ENCODE results near the gene CXCL10.

The CXCL10 gene

DNA sequence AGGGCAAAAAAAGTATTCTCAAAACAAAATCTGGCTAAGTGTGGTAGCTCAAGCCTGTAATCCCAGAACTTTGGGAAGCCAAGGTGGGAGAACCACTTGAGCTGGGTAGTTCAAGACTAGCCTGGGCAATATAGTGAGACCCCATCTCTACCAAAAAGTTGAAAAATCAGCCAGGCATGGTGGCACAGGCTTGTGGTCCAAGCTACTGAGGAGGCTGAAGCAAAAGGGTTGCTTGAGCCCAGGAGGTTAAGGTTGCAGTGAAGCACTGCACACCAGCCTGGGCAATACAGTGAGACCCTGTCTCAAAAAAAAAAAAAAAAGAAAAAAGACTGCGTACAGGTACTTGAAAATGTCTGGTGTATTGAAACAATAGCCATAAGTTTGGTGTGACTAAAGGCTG lies 30.8 kb downstream of the CXCL10 start:
- no peak for DNase-seq (ENCODE audit: low spot score)

DNA sequence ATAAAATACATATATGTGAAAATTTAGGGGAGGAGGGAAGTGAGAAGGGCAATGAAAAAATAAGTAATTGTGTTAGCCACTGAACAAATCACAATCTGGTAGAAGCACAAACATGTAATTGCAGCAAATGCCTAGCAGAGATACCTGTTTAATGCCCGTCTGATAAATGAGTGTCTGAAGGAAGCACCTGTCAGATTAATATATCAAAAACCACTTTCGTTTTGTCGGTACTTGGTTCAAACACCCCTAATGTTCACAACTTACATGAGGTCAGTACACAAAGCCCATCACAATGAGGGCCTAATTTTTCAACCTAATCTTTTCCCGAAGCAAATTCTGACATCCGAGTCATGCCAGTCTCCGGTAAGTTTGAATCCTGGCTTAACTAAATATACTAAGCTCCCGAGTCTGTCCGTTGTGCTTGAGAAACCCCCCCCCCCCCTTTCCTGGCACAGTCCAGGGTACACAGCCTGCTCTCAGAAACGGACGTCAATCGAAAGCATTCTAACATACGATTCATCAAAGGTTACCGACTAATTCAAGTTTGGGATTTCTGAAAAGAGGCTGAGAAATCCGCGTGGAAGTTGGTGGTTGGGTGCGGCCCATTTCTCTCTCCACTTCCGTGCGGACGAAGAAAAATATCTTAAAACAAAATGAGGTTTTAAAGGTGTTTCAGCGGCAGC lies 33.3 kb downstream of the CXCL10 start:
- DNase-seq (ENCODE audit: low spot score) = no peak

DNA sequence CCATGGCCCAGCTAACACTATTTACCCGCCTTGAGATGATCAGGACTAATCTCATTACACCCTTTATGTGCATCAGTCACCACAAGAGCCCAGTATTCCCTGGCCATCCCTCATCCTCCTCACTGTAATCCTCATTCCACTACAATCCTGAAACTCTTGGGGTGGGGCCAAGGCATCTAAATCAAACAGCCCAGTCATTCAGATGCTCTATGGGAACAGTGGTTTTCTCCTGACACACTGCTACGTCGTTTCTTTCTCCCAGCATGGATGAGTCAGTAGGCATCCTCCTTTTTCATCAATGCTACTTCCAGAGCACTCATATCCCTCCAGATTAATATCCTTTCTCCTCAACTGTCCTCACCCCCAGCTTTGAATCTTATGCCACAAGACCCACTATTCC lies 38.2 kb downstream of the CXCL10 start:
- DNase-seq (ENCODE audit: low spot score) = no peak

DNA sequence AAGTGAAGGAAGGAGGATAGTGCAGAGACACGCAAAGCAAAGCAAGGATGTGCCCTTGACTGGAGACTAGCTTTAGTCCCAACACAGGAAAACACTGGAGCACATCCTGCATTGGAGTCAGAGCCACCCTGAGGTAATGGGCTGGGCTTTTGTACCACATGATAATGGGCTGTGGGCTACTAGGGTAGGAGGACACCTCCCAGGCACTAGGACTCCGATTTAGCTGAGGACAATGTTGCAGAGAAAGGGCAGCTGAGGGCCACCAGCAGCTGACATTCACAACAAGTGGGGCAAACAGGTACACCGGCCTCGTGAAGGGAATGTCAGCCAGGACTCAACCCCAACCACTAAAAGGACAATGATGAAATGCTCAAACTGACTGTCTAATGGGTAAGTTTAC lies 42.7 kb downstream of the CXCL10 start:
- DNase-seq (ENCODE audit: low spot score) = no peak

DNA sequence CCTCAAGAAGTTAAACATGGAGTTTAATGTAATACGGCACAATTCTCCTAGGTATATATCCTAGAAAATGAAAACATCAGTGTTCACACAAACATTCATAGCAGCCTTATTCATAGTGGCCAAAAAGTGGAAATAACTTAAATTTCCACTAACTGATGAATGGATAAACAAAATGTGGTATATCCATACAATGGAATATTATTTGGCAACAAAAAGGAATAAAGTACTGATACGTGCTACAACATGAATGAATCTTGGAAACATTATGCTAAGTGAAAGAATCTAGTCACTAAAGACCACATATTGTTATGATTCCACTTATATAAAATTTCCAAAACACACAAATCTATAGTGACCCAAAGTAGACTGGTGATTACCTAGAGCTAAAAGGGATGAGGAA lies 47.1 kb downstream of the CXCL10 start:
- DNase-seq (ENCODE audit: low spot score) = no peak

DNA sequence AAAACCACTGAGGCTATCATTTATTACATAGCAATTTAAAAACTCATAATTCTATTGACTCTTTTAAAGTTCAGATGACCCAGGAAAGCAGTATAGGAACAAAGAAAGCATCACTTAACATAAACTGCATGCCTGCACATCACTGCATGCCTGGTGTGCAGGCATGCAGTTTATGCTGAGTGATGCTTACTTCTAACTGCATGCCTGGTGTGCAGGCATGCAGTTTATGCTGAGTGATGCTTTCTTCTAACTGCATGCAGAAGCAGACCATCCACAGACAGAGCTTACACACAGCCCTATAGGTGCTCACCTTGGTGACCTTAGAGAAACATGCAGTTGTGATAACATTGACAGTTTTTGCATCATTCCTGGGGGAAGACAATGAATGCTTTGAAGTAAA lies 49.5 kb downstream of the CXCL10 start:
- no peak for DNase-seq (ENCODE audit: low spot score)

Data from pons (tissue), 1 donor.